ENCODE measurements around the gene FAM229A.
"Not testable (repeated sequence)": the region's sequence is repeated elsewhere in the genome, so short reads cannot be mapped to it uniquely, and the experiment has no call there.

FAM229A gene, protein sequence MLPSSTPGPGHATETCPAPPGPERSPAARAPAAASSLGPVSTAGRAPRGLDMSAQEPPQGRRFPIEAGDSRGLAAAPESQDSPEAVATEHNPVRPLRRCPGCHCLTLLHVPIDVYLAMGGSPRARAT

DNA sequence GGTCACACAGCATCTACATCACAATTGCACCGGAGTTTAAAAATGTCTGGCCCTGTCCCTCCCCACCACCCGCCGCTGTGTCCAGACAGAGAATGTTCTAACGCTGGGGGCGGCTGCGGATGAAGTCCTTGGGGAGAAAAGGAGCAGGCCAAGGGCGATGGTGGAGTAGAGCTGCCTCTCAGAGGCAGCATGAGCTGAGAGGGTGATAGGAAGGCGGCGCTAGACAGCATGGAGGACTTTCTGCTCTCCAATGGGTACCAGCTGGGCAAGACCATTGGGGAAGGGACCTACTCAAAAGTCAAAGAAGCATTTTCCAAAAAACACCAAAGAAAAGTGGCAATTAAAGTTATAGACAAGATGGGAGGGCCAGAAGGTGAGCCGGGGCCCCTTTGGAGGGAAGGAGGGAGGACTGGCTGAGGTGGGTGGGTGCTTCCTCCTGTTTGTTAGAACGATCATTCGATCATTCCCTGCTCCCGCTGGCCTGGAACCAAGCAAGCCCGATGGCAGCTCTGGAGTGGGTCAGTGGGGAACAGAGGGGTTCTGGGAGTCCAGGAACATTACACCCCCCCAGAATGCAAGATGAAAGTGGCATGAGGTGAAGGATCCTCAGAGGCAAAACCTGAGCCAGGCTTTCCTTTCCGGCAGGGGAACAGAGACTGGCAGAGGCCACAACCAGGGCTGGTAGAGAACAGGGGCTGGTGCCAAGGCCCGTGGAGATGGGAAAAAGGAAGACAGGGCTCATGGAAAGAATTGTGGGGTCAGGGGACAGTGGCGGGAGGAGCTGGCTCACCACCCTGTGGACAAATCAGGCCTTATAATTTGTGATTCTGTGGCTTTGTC, at the start of gene FAM229A, which contains the start of gene TSSK3:
Gene FAM229A, minus strand, starts transcription at position 12 of the 840 bp plus-strand sequence. CDS start 394 bp downstream, outside the sequence.
Gene TSSK3, plus strand, starts transcription at position 66 of the 840 bp plus-strand sequence. Its CDS starts 163 bp downstream, at position 229.
- peaks cover 24% of the 10 kb centered on the region for H3K27me3 ChIP-seq (ENCODE audit: control insufficient read depth, insufficient read depth, low read length)
- no peaks in the 10 kb centered on the region for H3K4me1 ChIP-seq (ENCODE audit: control insufficient read depth, insufficient read depth, low read length)
- no peaks in the 10 kb centered on the region for H3K9me3 ChIP-seq (ENCODE audit: control insufficient read depth, insufficient read depth, low read length)
- peak within 1 kb of the TSS; percentile 32 for H3K9ac ChIP-seq (ENCODE audit: low read depth, low read length)
- H3K4me3 ChIP-seq (ENCODE audit: low read depth, low read length): peak within 1 kb of the TSS; percentile 53
- H3K36me3 ChIP-seq (ENCODE audit: control insufficient read depth, insufficient read depth, low read length): peaks cover 15% of the 10 kb centered on the region

- H3K4me3 ChIP-seq (ENCODE audit: low read depth, low read length): no peak overlapping the region
- no peaks in the 10 kb centered on the region for H3K36me3 ChIP-seq (ENCODE audit: control insufficient read depth, insufficient read depth, low read length)
- no peaks in the 10 kb centered on the region for H3K4me1 ChIP-seq (ENCODE audit: control insufficient read depth, insufficient read depth, low read length)
- H3K9me3 ChIP-seq (ENCODE audit: control insufficient read depth, insufficient read depth, low read length): peaks cover 14% of the 10 kb centered on the region
- H3K27me3 ChIP-seq (ENCODE audit: control insufficient read depth, insufficient read depth, low read length): no peaks in the 10 kb centered on the region
- no peak overlapping the region for H3K9ac ChIP-seq (ENCODE audit: low read depth, low read length)
Observed at GRCh38 chr1:32411261-32411660, 49.0 kb upstream of the FAM229A start.

DNA sequence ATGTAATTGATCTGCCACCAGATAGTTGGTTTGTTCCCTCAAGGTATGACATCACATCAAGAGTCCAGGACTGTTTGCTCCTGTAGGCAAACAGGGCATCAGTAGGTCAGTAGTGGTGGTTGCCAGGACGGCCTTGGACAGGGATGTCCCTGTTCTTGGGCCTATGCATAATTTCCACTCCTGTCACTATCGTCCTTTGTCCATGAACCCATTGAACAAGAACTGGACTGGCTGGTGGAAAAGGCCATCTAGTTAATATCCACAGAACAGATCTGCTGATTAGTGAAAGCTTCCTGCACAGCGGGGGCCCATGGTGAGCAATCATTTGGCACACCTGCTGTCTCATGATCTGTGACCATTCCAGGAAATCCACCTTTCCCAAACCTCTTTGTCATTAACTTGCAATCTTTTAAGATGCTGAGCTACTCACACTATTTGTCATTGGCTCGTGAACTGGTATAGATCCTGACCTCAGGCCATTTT, 44.4 kb upstream of the FAM229A start:
- no peak overlapping the region for H3K9ac ChIP-seq (ENCODE audit: low read depth, low read length)
- H3K4me3 ChIP-seq (ENCODE audit: low read depth, low read length): no peak overlapping the region
- H3K4me1 ChIP-seq (ENCODE audit: control insufficient read depth, insufficient read depth, low read length): no peaks in the 10 kb centered on the region
- no peaks in the 10 kb centered on the region for H3K9me3 ChIP-seq (ENCODE audit: control insufficient read depth, insufficient read depth, low read length)
- no peaks in the 10 kb centered on the region for H3K27me3 ChIP-seq (ENCODE audit: control insufficient read depth, insufficient read depth, low read length)
- no peaks in the 10 kb centered on the region for H3K36me3 ChIP-seq (ENCODE audit: control insufficient read depth, insufficient read depth, low read length)

- no peak overlapping the region for H3K9ac ChIP-seq (ENCODE audit: low read depth, low read length)
- H3K9me3 ChIP-seq (ENCODE audit: control insufficient read depth, insufficient read depth, low read length): no peaks in the 10 kb centered on the region
- no peaks in the 10 kb centered on the region for H3K27me3 ChIP-seq (ENCODE audit: control insufficient read depth, insufficient read depth, low read length)
- H3K36me3 ChIP-seq (ENCODE audit: control insufficient read depth, insufficient read depth, low read length): no peaks in the 10 kb centered on the region
- no peaks in the 10 kb centered on the region for H3K4me1 ChIP-seq (ENCODE audit: control insufficient read depth, insufficient read depth, low read length)
- H3K4me3 ChIP-seq (ENCODE audit: low read depth, low read length): no peak overlapping the region
Observed at GRCh38 chr1:32405672-32406467, 43.6 kb upstream of the FAM229A start.

- Histone ChIP-seq H3K4me1 (ENCODE audit: control insufficient read depth, insufficient read depth, low read length) (no peaks in the 10 kb centered on the region), H3K36me3 (ENCODE audit: control insufficient read depth, insufficient read depth, low read length) (no peaks in the 10 kb centered on the region), H3K9ac (ENCODE audit: low read depth, low read length) (no peak overlapping the region), H3K4me3 (ENCODE audit: low read depth, low read length) (no peak overlapping the region), H3K27me3 (ENCODE audit: control insufficient read depth, insufficient read depth, low read length) (no peaks in the 10 kb centered on the region), H3K9me3 (ENCODE audit: control insufficient read depth, insufficient read depth, low read length) (no peaks in the 10 kb centered on the region)
Observed at GRCh38 chr1:32404946-32405345, 42.7 kb upstream of the FAM229A start.

GRCh38 chr1:32400876-32401631, 38.8 kb upstream of the FAM229A start:
- Histone ChIP-seq H3K4me3 (ENCODE audit: low read depth, low read length) (no peak overlapping the region), H3K4me1 (ENCODE audit: control insufficient read depth, insufficient read depth, low read length) (no peaks in the 10 kb centered on the region), H3K9ac (ENCODE audit: low read depth, low read length) (peak overlapping the region; percentile 39), H3K27me3 (ENCODE audit: control insufficient read depth, insufficient read depth, low read length) (no peaks in the 10 kb centered on the region), H3K36me3 (ENCODE audit: control insufficient read depth, insufficient read depth, low read length) (no peaks in the 10 kb centered on the region), H3K9me3 (ENCODE audit: control insufficient read depth, insufficient read depth, low read length) (no peaks in the 10 kb centered on the region)

DNA sequence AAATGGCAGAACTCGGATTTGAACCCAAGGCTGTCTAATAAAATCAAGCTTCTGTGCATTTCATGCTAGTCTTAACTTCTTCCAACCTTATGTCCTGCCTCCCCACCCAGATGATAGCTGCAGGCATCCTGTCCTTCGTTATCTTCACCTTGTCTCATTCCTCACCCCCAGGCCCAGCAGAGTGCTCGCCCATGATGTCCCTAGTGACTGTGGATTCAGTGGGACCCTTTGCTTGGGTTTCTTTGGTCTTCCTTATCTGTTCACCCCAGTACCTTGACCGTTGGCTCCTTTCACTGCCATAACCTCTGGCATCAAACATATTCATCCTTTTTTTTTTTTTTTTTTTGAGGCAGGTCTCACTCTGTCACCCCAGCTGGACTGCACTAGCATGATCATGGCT, 37.6 kb upstream of the FAM229A start:
- Histone ChIP-seq H3K9me3 (ENCODE audit: control insufficient read depth, insufficient read depth, low read length) (no peaks in the 10 kb centered on the region), H3K9ac (ENCODE audit: low read depth, low read length) (no peak overlapping the region), H3K27me3 (ENCODE audit: control insufficient read depth, insufficient read depth, low read length) (no peaks in the 10 kb centered on the region), H3K4me3 (ENCODE audit: low read depth, low read length) (no peak overlapping the region), H3K4me1 (ENCODE audit: control insufficient read depth, insufficient read depth, low read length) (no peaks in the 10 kb centered on the region), H3K36me3 (ENCODE audit: control insufficient read depth, insufficient read depth, low read length) (peaks cover 3% of the 10 kb centered on the region)

DNA sequence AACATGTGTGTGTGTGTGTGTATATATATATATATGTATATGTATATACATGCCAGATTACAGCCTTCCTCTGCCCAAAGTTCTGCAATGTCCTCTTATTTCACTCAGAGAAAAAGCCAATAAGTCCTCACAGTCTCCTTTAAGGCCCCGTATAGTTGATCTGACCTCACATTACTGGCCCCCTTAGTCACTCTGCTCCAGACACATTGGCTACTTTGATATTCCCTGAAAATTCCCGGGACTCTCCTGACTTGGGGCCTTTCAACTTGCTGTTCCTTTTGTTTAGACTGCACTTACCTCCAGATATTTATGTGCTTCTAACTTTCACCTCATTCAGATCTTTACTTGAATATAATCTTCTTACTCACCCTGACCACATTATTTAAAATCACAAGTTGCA, 36.1 kb upstream of the FAM229A start:
- Histone ChIP-seq H3K9me3 (ENCODE audit: control insufficient read depth, insufficient read depth, low read length) (no peaks in the 10 kb centered on the region), H3K4me1 (ENCODE audit: control insufficient read depth, insufficient read depth, low read length) (no peaks in the 10 kb centered on the region), H3K27me3 (ENCODE audit: control insufficient read depth, insufficient read depth, low read length) (no peaks in the 10 kb centered on the region), H3K36me3 (ENCODE audit: control insufficient read depth, insufficient read depth, low read length) (peaks cover 5% of the 10 kb centered on the region), H3K4me3 (ENCODE audit: low read depth, low read length) (no peak overlapping the region), H3K9ac (ENCODE audit: low read depth, low read length) (no peak overlapping the region)

GRCh38 chr1:32396524-32396923, 34.2 kb upstream of the FAM229A start:
- H3K9me3 ChIP-seq (ENCODE audit: control insufficient read depth, insufficient read depth, low read length); H3K4me3 ChIP-seq (ENCODE audit: low read depth, low read length); H3K27me3 ChIP-seq (ENCODE audit: control insufficient read depth, insufficient read depth, low read length); H3K4me1 ChIP-seq (ENCODE audit: control insufficient read depth, insufficient read depth, low read length); H3K9ac ChIP-seq (ENCODE audit: low read depth, low read length); H3K36me3 ChIP-seq (ENCODE audit: control insufficient read depth, insufficient read depth, low read length): not testable (repeated sequence)

- Histone ChIP-seq H3K4me1 (ENCODE audit: control insufficient read depth, insufficient read depth, low read length) (no peaks in the 10 kb centered on the region), H3K36me3 (ENCODE audit: control insufficient read depth, insufficient read depth, low read length) (peaks cover 5% of the 10 kb centered on the region), H3K27me3 (ENCODE audit: control insufficient read depth, insufficient read depth, low read length) (no peaks in the 10 kb centered on the region), H3K9ac (ENCODE audit: low read depth, low read length) (peak overlapping the region; percentile 97), H3K4me3 (ENCODE audit: low read depth, low read length) (peak overlapping the region; percentile 100), H3K9me3 (ENCODE audit: control insufficient read depth, insufficient read depth, low read length) (no peaks in the 10 kb centered on the region)
Observed at GRCh38 chr1:32394890-32395432, 32.7 kb upstream of the FAM229A start.
